ENCODE data around the gene SSPN. TPM values are rescaled to one million over a fixed set of nuclear protein-coding genes. Genes with fewer than 3 reads are reported as not detected.

SSPN gene
- total and polyA plus RNA-seq, 9 of the 15 experiments (the other 6 are each of a cell fraction or from before 2014, with no cell fraction given): 0.40 TPM; not detected in 8

GRCh38 chr12:26156201-26156871 lies 39.0 kb upstream of the SSPN start:
- no peaks in the 10 kb centered on the region; a peak in 1 of 5 replicates for H3K4me1 ChIP-seq (replicated peaks in 1 of 2; ENCODE audit: control insufficient read depth in 2 of 2, insufficient read depth in 2 of 2, low read length in 2 of 2)
- POLR2A ChIA-PET: interaction anchor here (0.7 to 1.1 kb wide), 2 partner anchors 17 to 1003 kb away, joined by 3 read pairs; no protein-coding TSS in a partner anchor

More at GRCh38 chr12:26156201-26156871, 39.0 kb upstream of the SSPN start:
- Histone ChIP-seq H3K27ac (ENCODE audit: extremely low read depth, low read depth, low read length) (no peak overlapping the region), H3K4me3 (no peak overlapping the region), H3K4me2 (ENCODE audit: insufficient read depth, low read length) (no peak overlapping the region), H3K9ac (ENCODE audit: insufficient read depth in 1 of 2, low read depth in 2 of 2, low read length in 2 of 2) (no peak overlapping the region), H3K9me1 (ENCODE audit: control insufficient read depth, insufficient read depth, low read length) (no peaks in the 10 kb centered on the region), H2AFZ (ENCODE audit: low read depth, low read length) (no peak overlapping the region), H3K36me3 (ENCODE audit: control insufficient read depth, insufficient read depth, low read length) (no peaks in the 10 kb centered on the region), H3K79me2 (ENCODE audit: control insufficient read depth, insufficient read depth, low read length) (no peaks in the 10 kb centered on the region), H3K27me3 (ENCODE audit: control insufficient read depth in 2 of 2, insufficient read depth in 2 of 2, low read length in 2 of 2) (peaks cover 0 to 6% of the 10 kb centered on the region in 2 experiments; a peak in 2 of 5 replicates), H4K20me1 (replicated peaks; ENCODE audit: control insufficient read depth, insufficient read depth, low read length) (no peaks in the 10 kb centered on the region; the same call in 1 of the 2 replicates), H3K9me3 (replicated peaks; ENCODE audit: control insufficient read depth, insufficient read depth, low read depth, low read length) (no peaks in the 10 kb centered on the region)
- in situ Hi-C loops (cut with MboI): no loop called here
- CTCF ChIA-PET (ENCODE audit: low intra/inter-chr PET ratio): no interaction called here
- intact Hi-C loops (cut with micrococcal nuclease): no loop called here
- TF ChIP-seq SPI1 (IDR thresholded peaks at IDR 0.05; ENCODE audit: borderline replicate concordance, low read depth, low read length) (peak; percentile 34; the same call in 1 of the 2 replicates), NR2C2 (CRISPR knock-in tag; IDR thresholded peaks at IDR 0.05) (no peak), NR2C2 (tag; IDR thresholded peaks at IDR 0.05) (0 out of 2 replicates have a peak, but pooled peaks have one; percentile 16), JUND (IDR thresholded peaks at IDR 0.05; ENCODE audit: borderline replicate concordance, low read depth, low read length) (no peak), JUND (tag; IDR thresholded peaks at IDR 0.05; ENCODE audit: borderline replicate concordance, low read depth, low read length) (no peak), MGA (IDR thresholded peaks at IDR 0.05) (no peak), BRD9 (IDR thresholded peaks at IDR 0.05; ENCODE audit: low read depth, partially characterized antibody) (no peak), ZFX (CRISPR knock-in tag; IDR thresholded peaks at IDR 0.05) (no peak)
- DNase-seq (ENCODE audit: extremely low read depth in 1 of 4, low spot score in 3 of 4) (no peak), FAIRE-seq (no peak), ATAC-seq (no peak)
- under 1% methylated on average over 17 of the region's 17 CpGs for WGBS (ENCODE audit: insufficient coverage, low coverage, missing lambda C conversion rate)
- BruUV-seq (replicated peaks): no TSS peak

Measured in K562 (cell line).